ENCODE results near the gene FYB2.

DNA sequence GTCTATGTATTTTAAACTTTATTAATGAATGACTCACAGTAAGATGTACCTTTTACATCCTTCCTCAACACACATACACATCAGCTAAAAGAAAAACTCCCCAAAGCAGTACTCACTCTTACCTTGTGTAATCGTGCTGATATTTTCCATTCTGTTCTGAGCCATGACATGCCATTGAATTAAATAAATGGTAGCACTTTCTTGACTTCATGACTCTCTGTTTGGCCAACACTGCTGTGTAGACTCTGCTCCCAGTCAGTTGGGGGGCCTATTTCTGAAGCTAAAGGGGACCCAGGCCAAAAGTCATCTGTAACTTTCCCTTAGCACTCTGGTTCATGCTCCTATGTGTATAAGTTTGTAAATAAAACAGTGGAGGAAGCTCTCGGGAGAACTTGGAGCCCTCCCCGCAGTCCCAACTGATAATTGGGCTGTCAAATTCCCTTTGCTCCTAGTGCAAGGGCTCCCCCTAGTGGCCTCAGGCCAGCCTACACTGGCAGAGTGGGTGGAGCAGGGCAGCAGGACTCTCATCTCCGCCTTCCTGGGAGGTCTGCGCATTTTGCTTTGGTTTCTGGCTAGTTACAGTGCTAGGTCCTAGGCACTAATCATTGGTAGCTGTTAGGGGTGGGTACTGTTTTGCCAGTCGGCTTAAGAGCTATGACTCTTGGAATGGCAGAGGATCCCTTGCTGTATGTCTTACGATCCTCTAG is 1.7 kb upstream of the FYB2 start:
- no peak for TF ChIP-seq EZH2 (IDR thresholded peaks at IDR 0.05; ENCODE audit: low read length, unreplicated experiment)
- TF ChIP-seq, protein P1, sequence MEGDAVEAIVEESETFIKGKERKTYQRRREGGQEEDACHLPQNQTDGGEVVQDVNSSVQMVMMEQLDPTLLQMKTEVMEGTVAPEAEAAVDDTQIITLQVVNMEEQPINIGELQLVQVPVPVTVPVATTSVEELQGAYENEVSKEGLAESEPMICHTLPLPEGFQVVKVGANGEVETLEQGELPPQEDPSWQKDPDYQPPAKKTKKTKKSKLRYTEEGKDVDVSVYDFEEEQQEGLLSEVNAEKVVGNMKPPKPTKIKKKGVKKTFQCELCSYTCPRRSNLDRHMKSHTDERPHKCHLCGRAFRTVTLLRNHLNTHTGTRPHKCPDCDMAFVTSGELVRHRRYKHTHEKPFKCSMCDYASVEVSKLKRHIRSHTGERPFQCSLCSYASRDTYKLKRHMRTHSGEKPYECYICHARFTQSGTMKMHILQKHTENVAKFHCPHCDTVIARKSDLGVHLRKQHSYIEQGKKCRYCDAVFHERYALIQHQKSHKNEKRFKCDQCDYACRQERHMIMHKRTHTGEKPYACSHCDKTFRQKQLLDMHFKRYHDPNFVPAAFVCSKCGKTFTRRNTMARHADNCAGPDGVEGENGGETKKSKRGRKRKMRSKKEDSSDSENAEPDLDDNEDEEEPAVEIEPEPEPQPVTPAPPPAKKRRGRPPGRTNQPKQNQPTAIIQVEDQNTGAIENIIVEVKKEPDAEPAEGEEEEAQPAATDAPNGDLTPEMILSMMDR (conservative IDR thresholded peaks at IDR 0.05; ENCODE audit: low read depth, low read length), result peak; percentile 97
- no peak for TF ChIP-seq EZH2phosphoT487 (IDR thresholded peaks at IDR 0.05; ENCODE audit: borderline replicate concordance, low read length)

All from PC-3 (cell line).